Measurements from ENCODE around the gene JAG2. TPM values are rescaled to one million over a fixed set of nuclear protein-coding genes. Genes with fewer than 3 reads are reported as not detected.
A peak's percentile ranks its signal among the peaks of the same experiment; 100 is the strongest.

JAG2 gene
- total RNA-seq, 2 experiments from 2014 or later = 0.66 to 1.3 TPM

DNA sequence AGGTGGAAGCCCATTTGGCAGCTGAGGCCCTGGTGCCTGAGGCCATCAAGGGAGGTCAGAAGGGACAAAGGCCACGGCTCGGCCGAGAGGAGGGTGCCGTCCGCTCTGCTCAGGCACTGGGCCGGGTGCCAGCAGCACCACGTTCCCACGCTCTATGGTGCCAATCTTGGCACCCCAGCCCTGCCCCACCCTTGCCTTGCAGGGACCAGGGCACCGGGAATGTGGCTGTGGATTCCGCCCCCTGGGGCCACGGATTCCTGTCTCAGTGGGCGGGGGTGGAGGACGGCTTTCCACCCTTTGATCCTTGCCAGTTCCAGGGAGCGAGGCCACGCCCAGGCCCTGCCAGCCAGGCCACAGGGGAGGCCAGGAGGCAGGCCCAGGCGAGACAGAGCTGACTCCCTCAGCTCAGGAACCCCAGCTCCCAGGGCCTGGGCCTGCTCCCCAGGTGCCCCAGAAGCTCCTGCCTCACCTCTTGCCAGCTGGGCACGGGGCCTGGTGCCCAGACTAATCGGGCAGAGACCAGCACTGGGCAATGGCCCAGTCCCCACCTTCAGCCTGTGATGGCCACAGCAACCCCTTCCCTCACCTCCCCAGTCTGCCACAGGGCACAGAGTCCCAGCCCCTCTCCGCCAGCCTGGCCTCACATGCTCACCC is 76.9 kb downstream of the JAG2 start:
- no peaks in the 10 kb centered on the region for H3K36me3 Mint-ChIP-seq (ENCODE audit: low read depth)
- H3K9me3 Mint-ChIP-seq = no peaks in the 10 kb centered on the region
- TF ChIP-seq, protein P1, sequence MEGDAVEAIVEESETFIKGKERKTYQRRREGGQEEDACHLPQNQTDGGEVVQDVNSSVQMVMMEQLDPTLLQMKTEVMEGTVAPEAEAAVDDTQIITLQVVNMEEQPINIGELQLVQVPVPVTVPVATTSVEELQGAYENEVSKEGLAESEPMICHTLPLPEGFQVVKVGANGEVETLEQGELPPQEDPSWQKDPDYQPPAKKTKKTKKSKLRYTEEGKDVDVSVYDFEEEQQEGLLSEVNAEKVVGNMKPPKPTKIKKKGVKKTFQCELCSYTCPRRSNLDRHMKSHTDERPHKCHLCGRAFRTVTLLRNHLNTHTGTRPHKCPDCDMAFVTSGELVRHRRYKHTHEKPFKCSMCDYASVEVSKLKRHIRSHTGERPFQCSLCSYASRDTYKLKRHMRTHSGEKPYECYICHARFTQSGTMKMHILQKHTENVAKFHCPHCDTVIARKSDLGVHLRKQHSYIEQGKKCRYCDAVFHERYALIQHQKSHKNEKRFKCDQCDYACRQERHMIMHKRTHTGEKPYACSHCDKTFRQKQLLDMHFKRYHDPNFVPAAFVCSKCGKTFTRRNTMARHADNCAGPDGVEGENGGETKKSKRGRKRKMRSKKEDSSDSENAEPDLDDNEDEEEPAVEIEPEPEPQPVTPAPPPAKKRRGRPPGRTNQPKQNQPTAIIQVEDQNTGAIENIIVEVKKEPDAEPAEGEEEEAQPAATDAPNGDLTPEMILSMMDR (IDR thresholded peaks at IDR 0.05) = no peak
- CTCF ChIA-PET = interaction anchor here (1.5 to 3.1 kb wide), 3 partner anchors 27 to 102 kb away, joined by 3 to 49 read pairs (median 20); partner anchors contain the start of gene GPR132
- no peak overlapping the region for H3K4me3 ChIP-seq (ENCODE audit: low read length)
- intact Hi-C loops (cut with DNase I, micrococcal nuclease) = loop anchor here in 1 of 2 experiments (1.0 to 5.0 kb wide), 4 partner anchors 76 to 437 kb away; partner anchors contain the start of genes BRF1, JAG2 and NUDT14
- no peaks in the 10 kb centered on the region for H3K9me3 ChIP-seq (ENCODE audit: control insufficient read depth in 1 of 2, insufficient read depth in 1 of 2, low read length in 2 of 2)
- peak in 2 of 14 experiments; percentile 30 to 47 for DNase-seq
- peaks cover 24% of the 10 kb centered on the region for H3K4me1 Mint-ChIP-seq (ENCODE audit: low read depth)
- H3K27ac Mint-ChIP-seq = peak overlapping the region; percentile 68
- H3K4me1 ChIP-seq (ENCODE audit: insufficient read depth, low read length) = peaks cover 47% of the 10 kb centered on the region
- H3K27me3 ChIP-seq (ENCODE audit: control insufficient read depth in 1 of 2, insufficient read depth in 2 of 2, low read length in 2 of 2) = peaks cover 0 to 5% of the 10 kb centered on the region in 2 experiments
- POLR2A ChIA-PET = interaction anchor here (1.6 to 3.5 kb wide), 2 partner anchors 26 to 32 kb away, joined by 5 to 12 read pairs; partner anchors contain the start of gene GPR132
- no peak for ATAC-seq (ENCODE audit: poor library complexity)
- H3K27ac ChIP-seq (ENCODE audit: low read depth in 1 of 2, low read length in 2 of 2) = no peak overlapping the region
- H3K27me3 Mint-ChIP-seq = no peaks in the 10 kb centered on the region
- peak overlapping the region; percentile 83 for H3K4me3 Mint-ChIP-seq
- H3K36me3 ChIP-seq (ENCODE audit: insufficient read depth, low read length) = no peaks in the 10 kb centered on the region

DNA sequence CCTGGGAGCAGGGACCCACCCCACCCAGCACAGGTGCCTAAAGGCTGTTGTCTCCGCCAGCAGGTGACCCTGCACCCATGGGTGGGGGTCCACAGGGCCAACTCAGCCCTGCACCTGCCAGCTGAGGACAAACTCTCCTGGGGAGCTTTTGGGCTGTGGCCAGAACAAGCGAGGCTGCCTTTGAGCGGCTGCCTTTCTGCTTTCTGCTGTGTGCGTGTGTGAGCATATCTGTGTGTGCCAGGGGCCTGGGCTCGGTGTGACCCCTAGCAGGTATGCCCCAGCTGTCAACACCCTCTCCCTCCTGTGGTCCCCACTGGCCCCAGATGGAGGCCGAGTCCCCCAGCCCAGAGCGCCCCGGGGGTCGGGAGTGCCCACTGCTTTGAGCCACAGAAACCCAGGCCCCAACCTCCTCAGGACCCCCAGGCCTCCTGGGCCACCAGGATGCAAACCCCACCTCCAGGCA is 77.5 kb downstream of the JAG2 start:
- Histone ChIP-seq H3K27ac (ENCODE audit: low read depth in 1 of 2, low read length in 2 of 2) (no peak overlapping the region), H3K9me3 (ENCODE audit: control insufficient read depth in 1 of 2, insufficient read depth in 1 of 2, low read length in 2 of 2) (no peaks in the 10 kb centered on the region), H3K27me3 (ENCODE audit: control insufficient read depth in 1 of 2, insufficient read depth in 2 of 2, low read length in 2 of 2) (peaks cover 0 to 5% of the 10 kb centered on the region in 2 experiments), H3K4me1 (ENCODE audit: insufficient read depth, low read length) (peaks cover 52% of the 10 kb centered on the region), H3K4me3 (ENCODE audit: low read length) (no peak overlapping the region), H3K36me3 (ENCODE audit: insufficient read depth, low read length) (no peaks in the 10 kb centered on the region)
- ATAC-seq (ENCODE audit: poor library complexity) (no peak), DNase-seq (peak in 3 of 14 experiments; percentile 25 to 43 (median 34))
- peaks cover 24% of the 10 kb centered on the region for H3K4me1 Mint-ChIP-seq (ENCODE audit: low read depth)
- intact Hi-C loops (cut with DNase I, micrococcal nuclease) = loop anchor here in 1 of 2 experiments (5.0 kb wide), 3 partner anchors 76 to 211 kb away; partner anchors contain the start of genes BRF1, JAG2 and NUDT14
- no peaks in the 10 kb centered on the region for H3K36me3 Mint-ChIP-seq (ENCODE audit: low read depth)
- H3K27ac Mint-ChIP-seq = peak overlapping the region; percentile 68
- POLR2A ChIA-PET = interaction anchor here (1.1 to 3.5 kb wide), 4 partner anchors 25 to 261 kb away, joined by 3 to 12 read pairs (median 4); partner anchors contain the start of gene GPR132
- TF ChIP-seq, protein P1 (IDR thresholded peaks at IDR 0.05) = no peak
- H3K4me3 Mint-ChIP-seq = no peak overlapping the region
- no peaks in the 10 kb centered on the region for H3K9me3 Mint-ChIP-seq
- CTCF ChIA-PET = interaction anchor here (1.0 to 3.1 kb wide), 8 partner anchors 14 to 261 kb away, joined by 3 to 49 read pairs (median 8); partner anchors contain the start of genes CDCA4 and GPR132
- no peaks in the 10 kb centered on the region for H3K27me3 Mint-ChIP-seq

Small RNA genes within 50 kb of the gene (microRNA-seq; reads per million reads assigned to microRNA genes)
- gene MIR6765 (ENCODE audit: borderline microRNAs expressed, borderline replicate concordance) = not detected

Other genes with a start within 250 kb of the JAG2 start
- 1 to 10 TPM; 1.6 to 2.1 TPM for gene PLD4, start 243.9 kb downstream of the JAG2 start, total RNA-seq
- gene AHNAK2, start 190.4 kb downstream of the JAG2 start, total RNA-seq = under 1 TPM in 1 of 2 experiments, not detected in 1; 0.05 TPM
- gene CLBA1, start 183.0 kb downstream of the JAG2 start, total RNA-seq = 1 to 10 TPM; 1.7 to 1.8 TPM
- gene CDCA4, start 147.7 kb downstream of the JAG2 start, total RNA-seq = 10 to 100 TPM; 17.7 to 18.8 TPM
- 10 to 100 TPM; 64.4 to 66.7 TPM for gene GPR132, start 103.3 kb downstream of the JAG2 start, total RNA-seq
- 1 to 10 TPM; 9.0 to 9.2 TPM for gene NUDT14, start 12.5 kb upstream of the JAG2 start, total RNA-seq
- 10 to 100 TPM; 36.9 to 37.6 TPM for gene BTBD6, start 79.8 kb upstream of the JAG2 start, total RNA-seq
- gene BRF1, start 132.2 kb upstream of the JAG2 start, total RNA-seq = 10 to 100 TPM; 77.4 to 77.7 TPM
- 10 to 100 TPM; 57.7 to 61.5 TPM for gene PACS2, start 146.0 kb upstream of the JAG2 start, total RNA-seq
- 1 to 10 TPM; 1.3 to 2.8 TPM for gene TEX22, start 229.8 kb upstream of the JAG2 start, total RNA-seq

Data from CD4-positive, alpha-beta T cell (primary cell).